Measurements from ENCODE around the gene CTRB2. TPM values are rescaled to one million over a fixed set of nuclear protein-coding genes. Genes with fewer than 3 reads are reported as not detected.

Gene CTRB2
- total RNA-seq, 2 experiments from 2014 or later = not detected

GRCh38 chr16:75195811-75196790 lies 10.9 kb downstream of the CTRB2 start:
- peaks cover 13% of the 10 kb centered on the region for H3K27me3 Mint-ChIP-seq
- POLR2A ChIA-PET = no interaction called here
- no peak for DNase-seq
- H3K4me3 Mint-ChIP-seq = no peak overlapping the region
- CTCF ChIA-PET = interaction anchor here (1.0 kb wide), 1 partner anchor 189 kb away, joined by 7 read pairs; no protein-coding TSS in a partner anchor
- no peak overlapping the region for H3K27ac Mint-ChIP-seq
- H3K36me3 Mint-ChIP-seq = no peaks in the 10 kb centered on the region
- no peaks in the 10 kb centered on the region for H3K9me3 Mint-ChIP-seq
- intact Hi-C loops (cut with micrococcal nuclease) = no loop called here
- peaks cover 6% of the 10 kb centered on the region for H3K4me1 Mint-ChIP-seq (ENCODE audit: low read depth)

GRCh38 chr16:75193730-75194444 lies 13.1 kb downstream of the CTRB2 start:
- intact Hi-C loops (cut with micrococcal nuclease) = no loop called here
- Mint-ChIP-seq H3K36me3 (no peaks in the 10 kb centered on the region), H3K9me3 (no peaks in the 10 kb centered on the region), H3K27ac (no peak overlapping the region), H3K27me3 (peaks cover 16% of the 10 kb centered on the region), H3K4me1 (ENCODE audit: low read depth) (no peaks in the 10 kb centered on the region), H3K4me3 (no peak overlapping the region)
- no peak for DNase-seq
- ChIA-PET POLR2A (no interaction called here), CTCF (no interaction called here)

- no peak overlapping the region for H3K27ac Mint-ChIP-seq
- intact Hi-C loops (cut with micrococcal nuclease) = no loop called here
- ChIA-PET CTCF (no interaction called here), POLR2A (no interaction called here)
- no peaks in the 10 kb centered on the region for H3K9me3 Mint-ChIP-seq
- no peak for DNase-seq
- no peaks in the 10 kb centered on the region for H3K36me3 Mint-ChIP-seq
- no peaks in the 10 kb centered on the region for H3K4me1 Mint-ChIP-seq (ENCODE audit: low read depth)
- H3K27me3 Mint-ChIP-seq = peaks cover 15% of the 10 kb centered on the region
- H3K4me3 Mint-ChIP-seq = no peak overlapping the region
Measured at GRCh38 chr16:75193265-75193650, 13.7 kb downstream of the CTRB2 start.

GRCh38 chr16:75192606-75193264 lies 14.2 kb downstream of the CTRB2 start:
- intact Hi-C loops (cut with micrococcal nuclease) = no loop called here
- H3K27ac Mint-ChIP-seq = no peak overlapping the region
- H3K9me3 Mint-ChIP-seq = no peaks in the 10 kb centered on the region
- H3K4me3 Mint-ChIP-seq = no peak overlapping the region
- peaks cover 10% of the 10 kb centered on the region for H3K27me3 Mint-ChIP-seq
- no peaks in the 10 kb centered on the region for H3K36me3 Mint-ChIP-seq
- no peaks in the 10 kb centered on the region for H3K4me1 Mint-ChIP-seq (ENCODE audit: low read depth)
- CTCF ChIA-PET = no interaction called here
- POLR2A ChIA-PET = no interaction called here
- no peak for DNase-seq

GRCh38 chr16:75189638-75190245 lies 17.2 kb downstream of the CTRB2 start:
- Mint-ChIP-seq H3K36me3 (no peaks in the 10 kb centered on the region), H3K4me3 (no peak overlapping the region), H3K9me3 (no peaks in the 10 kb centered on the region), H3K4me1 (ENCODE audit: low read depth) (no peaks in the 10 kb centered on the region), H3K27me3 (peaks cover 5% of the 10 kb centered on the region), H3K27ac (no peak overlapping the region)
- POLR2A ChIA-PET = no interaction called here
- intact Hi-C loops (cut with micrococcal nuclease) = no loop called here
- CTCF ChIA-PET = interaction anchor here (2.5 kb wide), 1 partner anchor 10 kb away, joined by 14 read pairs; no protein-coding TSS in a partner anchor
- no peak for DNase-seq

GRCh38 chr16:75188832-75189477 lies 18.0 kb downstream of the CTRB2 start:
- Mint-ChIP-seq H3K9me3 (no peaks in the 10 kb centered on the region), H3K27me3 (peaks cover 5% of the 10 kb centered on the region), H3K4me1 (ENCODE audit: low read depth) (no peaks in the 10 kb centered on the region), H3K4me3 (no peak overlapping the region), H3K27ac (no peak overlapping the region), H3K36me3 (no peaks in the 10 kb centered on the region)
- ChIA-PET POLR2A (no interaction called here), CTCF (interaction anchor here (1.3 to 2.5 kb wide), 2 partner anchors 10 kb away, joined by 6 to 14 read pairs; no protein-coding TSS in a partner anchor)
- intact Hi-C loops (cut with micrococcal nuclease) = no loop called here
- no peak for DNase-seq

- no peak overlapping the region for H3K4me3 Mint-ChIP-seq
- ChIA-PET POLR2A (no interaction called here), CTCF (interaction anchor here (0.6 kb wide), 2 partner anchors 160 to 492 kb away, joined by 3 read pairs; no protein-coding TSS in a partner anchor)
- peaks cover 2% of the 10 kb centered on the region for H3K27me3 Mint-ChIP-seq
- H3K9me3 Mint-ChIP-seq = peaks cover 13% of the 10 kb centered on the region
- no peak for DNase-seq
- peaks cover 4% of the 10 kb centered on the region for H3K36me3 Mint-ChIP-seq
- no peak overlapping the region for H3K27ac Mint-ChIP-seq
- intact Hi-C loops (cut with micrococcal nuclease) = no loop called here
- no peaks in the 10 kb centered on the region for H3K4me1 Mint-ChIP-seq (ENCODE audit: low read depth)
Measured at GRCh38 chr16:75181630-75182029, 25.3 kb downstream of the CTRB2 start.

- Mint-ChIP-seq H3K9me3 (peaks cover 28% of the 10 kb centered on the region), H3K27me3 (peaks cover 2% of the 10 kb centered on the region), H3K27ac (no peak overlapping the region), H3K4me3 (no peak overlapping the region), H3K4me1 (ENCODE audit: low read depth) (no peaks in the 10 kb centered on the region), H3K36me3 (peaks cover 9% of the 10 kb centered on the region)
- no peak for DNase-seq
- ChIA-PET POLR2A (no interaction called here), CTCF (no interaction called here)
- intact Hi-C loops (cut with micrococcal nuclease) = no loop called here
Measured at GRCh38 chr16:75179208-75179607, 27.8 kb downstream of the CTRB2 start.

GRCh38 chr16:75176926-75177325 lies 30.0 kb downstream of the CTRB2 start:
- Mint-ChIP-seq H3K36me3 (peaks cover 18% of the 10 kb centered on the region), H3K9me3 (peaks cover 50% of the 10 kb centered on the region), H3K4me1 (ENCODE audit: low read depth) (no peaks in the 10 kb centered on the region), H3K27ac (no peak overlapping the region), H3K27me3 (no peaks in the 10 kb centered on the region), H3K4me3 (no peak overlapping the region)
- ChIA-PET CTCF (interaction anchor here (1.5 kb wide), 1 partner anchor 22 kb away, joined by 4 read pairs; no protein-coding TSS in a partner anchor), POLR2A (no interaction called here)
- no peak for DNase-seq
- intact Hi-C loops (cut with micrococcal nuclease) = no loop called here

GRCh38 chr16:75175074-75175473 lies 31.9 kb downstream of the CTRB2 start:
- ChIA-PET CTCF (no interaction called here), POLR2A (no interaction called here)
- DNase-seq = no peak
- intact Hi-C loops (cut with micrococcal nuclease) = no loop called here
- no peaks in the 10 kb centered on the region for H3K4me1 Mint-ChIP-seq (ENCODE audit: low read depth)
- H3K27ac Mint-ChIP-seq = no peak overlapping the region
- no peaks in the 10 kb centered on the region for H3K27me3 Mint-ChIP-seq
- peaks cover 37% of the 10 kb centered on the region for H3K36me3 Mint-ChIP-seq
- H3K9me3 Mint-ChIP-seq = peaks cover 68% of the 10 kb centered on the region
- H3K4me3 Mint-ChIP-seq = no peak overlapping the region

GRCh38 chr16:75172578-75172977 lies 34.4 kb downstream of the CTRB2 start:
- POLR2A ChIA-PET = no interaction called here
- peaks cover 62% of the 10 kb centered on the region for H3K36me3 Mint-ChIP-seq

More at GRCh38 chr16:75172578-75172977, 34.4 kb downstream of the CTRB2 start:
- H3K27ac Mint-ChIP-seq = no peak overlapping the region
- no peaks in the 10 kb centered on the region for H3K27me3 Mint-ChIP-seq
- CTCF ChIA-PET = no interaction called here
- intact Hi-C loops (cut with micrococcal nuclease) = no loop called here
- no peaks in the 10 kb centered on the region for H3K4me1 Mint-ChIP-seq (ENCODE audit: low read depth)
- no peak overlapping the region for H3K4me3 Mint-ChIP-seq
- no peak for DNase-seq
- peaks cover 87% of the 10 kb centered on the region for H3K9me3 Mint-ChIP-seq

Measured in activated CD4-positive, alpha-beta memory T cell treated with anti-CD3 and anti-CD28 coated beads for 36 hours (primary cell).